Esophagus muscularis mucosa (tissue), 3 donors: ENCODE data around the gene MGAT5B.

Experiments
- POLR2A ChIP-seq: fragments of 450-650 bp; IDR thresholded peaks from one replicate; pipeline ENCODE4 v1.6.1; 2017; ENCODE audit warnings: antibody characterized with exemption, moderate library complexity, mild to moderate bottlenecking, low read depth
- POLR2AphosphoS5 ChIP-seq, 2 donors: sonication (generic); formaldehyde crosslinking; IDR thresholded peaks; one replicate each; pipeline ENCODE4 v1.6.1; 2017; ENCODE audit warnings: antibody characterized with exemption in 2 of 2
- TF ChIP-seq, protein P1 (sequence below), 3 experiments: fragments of 200-600 bp in 2 of 3; fragments of 450-650 bp in 1 of 3; sonication (generic) in 2 of 3; IDR thresholded peaks; one replicate each; pipeline ENCODE4 v1.5.1; 2017 to 2019; ENCODE audit warnings: antibody characterized with exemption in 3 of 3, mild to moderate bottlenecking in 2 of 3, moderate library complexity in 1 of 3

DNA sequence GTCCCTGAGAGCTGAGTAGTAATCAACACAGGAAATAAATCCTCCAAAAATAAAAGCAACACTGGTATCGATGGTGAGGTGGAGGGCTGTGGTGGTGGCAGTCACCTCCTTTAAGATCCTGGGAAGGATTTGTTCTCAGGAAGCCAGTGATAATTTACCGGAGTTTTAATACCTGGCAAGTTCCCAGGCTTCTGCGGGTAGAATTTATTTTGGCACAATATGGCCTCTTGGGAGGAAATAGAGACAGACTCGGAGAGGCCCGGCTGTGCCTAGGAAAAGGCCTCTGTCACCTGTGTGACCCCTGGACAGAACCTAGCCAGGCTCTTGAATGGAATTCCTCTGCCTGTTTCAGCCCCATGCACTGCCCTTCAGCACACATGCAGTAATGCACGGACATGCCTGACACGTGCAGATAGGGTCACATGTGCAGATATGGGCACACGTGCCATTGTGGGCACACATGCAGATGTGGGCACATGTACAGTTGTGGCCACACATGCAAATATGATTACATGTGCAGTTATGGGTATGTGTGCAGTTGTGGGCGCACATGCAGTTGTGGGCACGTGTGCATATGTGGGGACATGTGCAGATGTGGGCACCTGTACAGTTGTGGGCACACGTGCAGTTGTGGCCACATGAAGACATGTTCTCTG lies 33.5 kb downstream of the MGAT5B start:
- TF ChIP-seq POLR2A (no peak), POLR2AphosphoS5 (IDR thresholded peaks at IDR 0.05) (no peak)
- TF ChIP-seq, protein P1, sequence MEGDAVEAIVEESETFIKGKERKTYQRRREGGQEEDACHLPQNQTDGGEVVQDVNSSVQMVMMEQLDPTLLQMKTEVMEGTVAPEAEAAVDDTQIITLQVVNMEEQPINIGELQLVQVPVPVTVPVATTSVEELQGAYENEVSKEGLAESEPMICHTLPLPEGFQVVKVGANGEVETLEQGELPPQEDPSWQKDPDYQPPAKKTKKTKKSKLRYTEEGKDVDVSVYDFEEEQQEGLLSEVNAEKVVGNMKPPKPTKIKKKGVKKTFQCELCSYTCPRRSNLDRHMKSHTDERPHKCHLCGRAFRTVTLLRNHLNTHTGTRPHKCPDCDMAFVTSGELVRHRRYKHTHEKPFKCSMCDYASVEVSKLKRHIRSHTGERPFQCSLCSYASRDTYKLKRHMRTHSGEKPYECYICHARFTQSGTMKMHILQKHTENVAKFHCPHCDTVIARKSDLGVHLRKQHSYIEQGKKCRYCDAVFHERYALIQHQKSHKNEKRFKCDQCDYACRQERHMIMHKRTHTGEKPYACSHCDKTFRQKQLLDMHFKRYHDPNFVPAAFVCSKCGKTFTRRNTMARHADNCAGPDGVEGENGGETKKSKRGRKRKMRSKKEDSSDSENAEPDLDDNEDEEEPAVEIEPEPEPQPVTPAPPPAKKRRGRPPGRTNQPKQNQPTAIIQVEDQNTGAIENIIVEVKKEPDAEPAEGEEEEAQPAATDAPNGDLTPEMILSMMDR (IDR thresholded peaks at IDR 0.05) = no peak
